ENCODE measurements around the gene TMEM108.

- TF ChIP-seq ELF4 (IDR thresholded peaks at IDR 0.05), result no peak
- TF ChIP-seq ZNF384 (IDR thresholded peaks at IDR 0.05), result no peak
- no peak for TF ChIP-seq NFRKB (IDR thresholded peaks at IDR 0.05)
- no peak for TF ChIP-seq FOXA1 (IDR thresholded peaks at IDR 0.05)
- no peak for TF ChIP-seq TARDBP (IDR thresholded peaks at IDR 0.05)
- TF ChIP-seq ARNT (IDR thresholded peaks at IDR 0.05), result no peak
- TF ChIP-seq LEF1 (IDR thresholded peaks at IDR 0.05; ENCODE audit: borderline replicate concordance), result no peak
- no peak for TF ChIP-seq SP1 (IDR thresholded peaks at IDR 0.05)
- TF ChIP-seq BHLHE40 (IDR thresholded peaks at IDR 0.05; ENCODE audit: borderline replicate concordance), result no peak
- TF ChIP-seq SUZ12 (IDR thresholded peaks at IDR 0.05), result no peak
- no peak for TF ChIP-seq FOXM1 (IDR thresholded peaks at IDR 0.05; ENCODE audit: borderline replicate concordance)
- TF ChIP-seq FOXK2 (IDR thresholded peaks at IDR 0.05), result no peak
- TF ChIP-seq HDGF (IDR thresholded peaks at IDR 0.05; ENCODE audit: borderline replicate concordance), result no peak
- no peak for TF ChIP-seq CTBP1 (IDR thresholded peaks at IDR 0.05; ENCODE audit: borderline replicate concordance)
Measured at GRCh38 chr3:133393204-133393603, 355.0 kb downstream of the TMEM108 start.
